GM21786 (cell line): ENCODE measurements around the gene STPG2.

Experiments
- ATAC-seq: cut with Tn5 transposase; IDR thresholded peaks from one replicate; pipeline ENCODE4 v1.9.1; 2021; ENCODE audit not compliant: unreplicated experiment

Gene STPG2

DNA sequence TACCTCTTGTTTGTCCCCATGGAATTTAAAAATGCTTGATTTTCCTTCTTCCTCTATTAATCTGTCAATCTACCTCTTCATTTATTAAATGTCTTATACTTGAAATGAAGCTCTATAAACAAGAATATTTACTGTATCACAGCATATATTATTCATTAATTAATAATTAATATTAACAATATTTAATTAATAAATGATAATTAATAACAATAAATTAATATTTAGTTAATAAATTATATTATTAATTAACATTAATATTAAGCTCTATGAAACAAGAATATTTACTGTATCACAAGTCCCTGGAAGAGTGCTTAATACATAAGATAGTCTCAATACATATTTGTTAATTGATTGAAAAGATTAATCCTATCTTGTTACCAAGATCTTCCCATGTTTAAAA lies 306.6 kb downstream of the STPG2 start:
- no peak for ATAC-seq

DNA sequence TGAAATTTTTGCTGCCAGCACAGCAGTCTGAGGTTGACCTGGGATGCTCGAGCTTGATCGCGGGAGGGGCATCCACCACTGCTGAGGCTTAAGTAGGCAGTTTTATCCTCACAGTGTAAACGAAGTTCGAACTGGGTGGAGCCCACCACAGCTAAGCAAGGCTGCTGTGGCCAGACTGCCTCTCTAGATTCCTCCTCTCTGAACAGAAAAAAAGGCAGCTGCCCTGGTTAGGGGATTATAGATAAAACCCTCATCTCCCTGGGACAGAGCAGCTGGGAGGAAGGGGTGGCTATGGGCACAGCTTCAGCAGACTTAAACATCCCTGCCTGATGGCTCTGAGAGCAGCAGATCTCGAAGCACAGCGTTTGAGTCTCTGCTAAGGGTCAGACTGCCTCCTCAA lies 314.6 kb downstream of the STPG2 start:
- no peak for ATAC-seq

DNA sequence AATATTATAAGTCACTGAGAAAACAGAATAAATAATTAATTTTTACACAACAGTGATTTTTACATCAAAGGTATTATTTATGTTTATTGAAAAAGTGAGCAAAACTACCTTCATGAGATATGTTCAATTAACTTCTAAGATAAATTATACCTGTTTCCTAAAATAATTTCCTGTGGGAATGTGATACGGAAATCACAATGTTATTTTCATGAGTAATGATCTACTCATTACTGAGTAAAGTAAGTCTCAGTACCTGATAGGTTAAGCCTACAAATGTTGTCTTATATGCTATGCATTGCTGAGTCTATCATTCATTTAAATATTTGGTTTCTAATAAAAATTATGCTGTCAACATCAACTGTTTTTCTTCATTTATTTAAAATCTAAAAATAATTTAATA lies 324.0 kb downstream of the STPG2 start:
- no peak for ATAC-seq

DNA sequence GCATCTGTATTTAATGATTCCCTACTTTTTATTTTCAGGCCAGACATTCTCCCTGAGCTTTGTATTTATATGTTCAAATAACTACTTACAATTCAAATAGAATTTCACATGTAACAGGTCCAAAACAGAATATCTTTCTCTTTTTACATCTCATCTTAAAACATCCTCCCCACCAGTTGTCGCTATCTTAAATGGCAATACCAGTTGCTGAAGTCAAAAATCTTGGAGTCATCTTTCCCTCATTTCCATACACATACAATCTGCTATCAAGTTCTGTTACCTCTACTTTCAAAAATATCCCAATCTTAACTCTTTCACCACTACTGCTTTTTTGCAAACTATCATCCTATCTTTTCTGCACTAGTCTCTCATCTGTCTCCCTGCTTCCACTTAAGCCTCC lies 330.5 kb downstream of the STPG2 start:
- no peak for ATAC-seq

DNA sequence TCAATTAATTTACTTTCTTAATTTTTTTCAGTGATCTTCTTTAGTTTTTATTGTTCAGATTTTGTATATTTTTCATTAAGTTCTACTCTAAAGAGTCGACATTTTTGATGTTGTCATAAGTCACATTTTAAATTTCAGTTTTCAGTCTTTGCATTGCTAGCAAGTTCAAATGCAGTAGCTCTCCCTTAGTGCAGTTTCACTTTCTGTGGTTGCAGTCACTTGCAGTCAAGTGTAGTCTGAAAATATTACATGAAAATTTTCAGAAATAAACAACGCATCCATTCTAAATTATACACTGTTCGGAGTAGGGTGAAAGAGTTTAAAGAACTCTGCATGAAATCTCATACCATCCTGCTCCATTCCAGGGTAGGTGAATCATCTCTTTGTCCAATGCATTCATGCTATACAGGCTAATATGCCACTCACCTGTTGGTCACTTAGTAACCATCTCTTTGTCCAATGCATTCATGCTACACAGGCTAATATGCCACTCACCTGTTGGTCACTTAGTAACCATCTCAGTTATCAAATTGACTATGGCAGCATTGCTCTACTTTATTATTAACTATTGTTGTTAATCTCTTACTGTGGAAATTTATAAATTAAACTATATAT lies 356.9 kb downstream of the STPG2 start:
- ATAC-seq: no peak

DNA sequence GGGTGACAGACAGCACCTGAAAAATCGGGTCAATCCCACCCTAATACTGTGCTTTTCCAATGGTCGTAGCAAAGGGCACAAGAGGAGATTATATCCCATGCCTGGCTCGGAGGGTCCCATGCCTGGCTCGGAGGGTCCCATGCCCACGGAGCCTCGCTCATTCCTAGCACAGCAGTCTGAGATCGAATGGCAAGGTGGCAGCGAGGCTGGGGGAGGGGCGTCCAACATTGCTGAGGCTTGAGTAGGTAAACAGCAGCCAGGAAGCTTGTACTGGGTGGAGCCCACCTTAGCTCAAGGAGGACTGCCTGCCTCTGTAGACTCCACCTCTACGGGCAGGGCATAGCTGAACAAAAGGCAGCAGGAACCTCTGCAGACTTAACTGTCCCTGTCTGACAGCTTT lies 365.1 kb downstream of the STPG2 start:
- no peak for ATAC-seq

DNA sequence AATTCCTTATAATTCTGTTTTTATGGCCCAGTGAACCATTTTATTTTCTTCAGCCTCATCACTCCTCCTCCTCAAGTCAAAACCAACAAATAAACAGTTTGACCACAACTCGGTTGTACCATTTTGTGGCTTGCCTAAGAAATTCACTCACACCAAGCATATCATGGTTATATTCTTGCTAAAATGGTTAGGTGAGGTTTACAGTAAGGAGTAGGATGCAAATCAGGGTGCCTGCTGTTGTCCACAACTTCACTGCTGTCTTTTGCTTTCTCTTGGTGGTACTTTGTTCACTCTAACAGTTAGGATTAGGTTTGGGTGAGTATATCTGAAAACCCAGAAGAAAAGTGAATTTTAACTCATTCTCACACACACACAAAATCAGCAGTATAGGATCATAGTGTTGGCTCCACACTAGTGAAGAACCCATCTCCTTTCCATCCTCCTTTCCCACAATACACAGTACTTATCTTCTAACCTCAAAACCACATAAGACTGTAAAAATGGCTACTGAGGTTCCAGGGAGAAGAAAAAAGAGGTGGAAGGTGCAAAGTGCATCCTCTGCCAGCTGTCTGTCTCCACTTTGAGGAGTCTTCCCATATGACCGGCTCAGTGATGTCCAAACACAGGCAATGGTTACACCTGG lies 368.8 kb downstream of the STPG2 start:
- no peak for ATAC-seq

DNA sequence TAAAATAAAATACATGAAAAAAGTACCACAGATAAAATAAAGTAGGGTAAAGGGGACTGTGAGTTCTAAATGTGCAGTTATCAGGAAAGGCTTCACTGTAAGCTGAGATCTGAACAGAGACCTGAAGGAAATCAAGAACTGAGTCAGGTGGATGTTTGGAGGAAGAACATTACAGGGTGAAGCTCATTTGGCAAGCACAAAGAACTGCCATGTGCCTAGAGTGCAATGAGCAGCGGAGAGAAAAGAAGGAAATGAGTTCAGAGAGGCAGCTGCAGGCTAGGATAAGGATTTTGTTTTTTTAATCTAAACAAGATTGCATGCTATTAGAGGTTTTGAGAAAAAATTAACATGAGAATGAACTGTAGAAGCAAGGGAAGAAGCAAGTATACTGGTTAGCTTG lies 373.1 kb downstream of the STPG2 start:
- ATAC-seq: no peak

DNA sequence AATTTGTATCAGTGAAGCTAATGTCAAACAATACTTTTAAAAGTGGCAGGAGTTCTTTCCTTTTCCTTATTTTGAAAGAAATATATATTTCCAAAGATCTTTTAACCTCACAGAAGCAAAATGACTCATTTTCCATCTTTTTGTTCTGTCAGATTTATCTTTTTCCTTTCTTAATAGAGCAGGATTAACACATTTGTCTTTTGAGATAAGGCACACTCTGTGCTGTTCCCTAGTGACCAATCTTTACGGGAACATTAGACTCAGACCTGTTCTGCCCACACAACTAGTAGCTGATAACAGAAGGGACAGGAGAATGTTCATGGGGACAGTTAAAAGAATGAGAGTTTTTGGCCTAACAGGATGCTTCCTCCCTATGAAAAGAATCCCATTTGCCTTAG lies 381.2 kb downstream of the STPG2 start:
- no peak for ATAC-seq

DNA sequence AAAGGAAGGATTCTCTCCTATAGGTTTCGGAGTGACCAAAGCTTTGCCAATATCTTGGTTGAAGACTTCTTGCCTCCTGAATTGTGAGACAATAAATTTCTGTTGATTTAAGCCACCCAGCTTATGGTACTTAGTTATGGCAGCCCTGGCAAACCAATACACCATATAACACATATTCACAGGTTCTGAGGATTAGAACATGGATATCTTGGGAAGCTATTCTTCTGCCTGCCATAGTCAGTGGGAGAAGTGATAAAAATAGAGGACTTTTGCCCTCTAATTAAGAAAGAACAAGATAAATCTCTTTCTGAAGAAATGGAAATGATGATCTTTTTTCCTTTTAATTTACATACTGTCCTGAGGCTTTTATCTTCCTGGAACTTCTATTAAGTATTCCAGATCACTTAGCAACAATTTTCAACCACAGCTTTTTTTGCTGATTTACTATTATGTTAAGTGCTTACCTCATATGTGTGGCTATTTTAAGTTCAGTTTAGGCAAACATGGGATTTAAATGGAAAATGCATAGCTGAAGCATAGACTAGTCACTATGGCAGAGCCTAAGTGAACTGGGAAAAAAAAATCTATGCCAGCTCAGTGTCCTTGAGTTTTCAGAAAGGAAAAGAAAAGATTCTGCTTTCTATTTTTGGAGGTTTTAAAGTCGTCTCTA lies 381.7 kb downstream of the STPG2 start:
- no peak for ATAC-seq

DNA sequence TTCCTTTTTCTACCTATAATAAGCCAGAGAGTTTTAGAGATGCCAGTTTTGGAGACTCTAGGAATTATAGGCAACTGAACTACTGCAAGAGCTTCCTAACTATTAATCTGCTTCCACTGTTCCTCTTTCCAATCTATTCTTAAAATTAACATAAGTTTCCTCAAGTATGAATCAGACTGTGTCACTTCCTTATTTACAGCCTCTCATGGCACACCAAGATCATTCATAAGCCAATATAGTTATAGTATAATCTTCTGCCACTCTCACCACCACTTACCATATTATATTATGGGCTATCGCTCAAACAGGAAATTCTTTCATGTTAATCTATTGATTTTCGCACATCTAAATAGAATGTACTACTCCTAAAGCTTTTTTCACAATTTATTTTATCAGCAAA lies 383.5 kb downstream of the STPG2 start:
- no peak for ATAC-seq

DNA sequence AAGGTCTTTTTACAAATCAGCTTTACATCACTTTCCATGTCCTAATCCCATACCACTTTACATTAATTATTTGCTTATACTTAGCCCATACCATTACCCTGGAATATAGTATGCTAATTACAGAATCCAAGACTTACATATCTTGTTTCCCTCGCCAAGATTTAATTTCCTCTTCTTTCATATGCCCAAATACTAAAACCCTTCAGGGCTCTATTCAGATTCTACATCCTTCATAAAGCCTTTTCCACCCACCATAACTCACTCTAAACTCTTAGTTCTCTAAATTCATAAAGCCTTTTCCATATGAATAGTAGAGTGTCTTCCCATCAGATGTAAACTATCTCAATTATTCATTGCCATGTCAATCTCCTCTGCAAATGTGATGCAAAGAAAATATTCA lies 390.7 kb downstream of the STPG2 start:
- ATAC-seq: no peak

DNA sequence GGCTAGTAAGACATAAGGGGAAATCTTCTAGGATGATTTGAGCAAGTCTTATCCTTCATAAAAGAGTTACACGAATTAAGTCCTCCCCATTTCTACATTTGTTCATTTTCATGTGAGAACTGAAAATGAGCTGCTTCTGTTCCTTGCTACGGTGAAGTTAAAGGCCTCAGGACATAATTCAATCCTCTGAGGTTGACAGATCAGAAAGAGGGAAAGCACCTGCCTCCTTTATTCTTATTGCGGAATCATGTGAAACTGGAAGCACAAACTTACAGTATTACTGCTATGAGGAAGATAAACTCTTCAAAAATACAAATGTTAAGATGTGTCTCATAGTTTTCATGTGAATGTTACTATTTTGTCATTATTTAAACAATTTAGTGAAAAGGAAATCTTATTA lies 395.3 kb downstream of the STPG2 start:
- ATAC-seq: no peak

DNA sequence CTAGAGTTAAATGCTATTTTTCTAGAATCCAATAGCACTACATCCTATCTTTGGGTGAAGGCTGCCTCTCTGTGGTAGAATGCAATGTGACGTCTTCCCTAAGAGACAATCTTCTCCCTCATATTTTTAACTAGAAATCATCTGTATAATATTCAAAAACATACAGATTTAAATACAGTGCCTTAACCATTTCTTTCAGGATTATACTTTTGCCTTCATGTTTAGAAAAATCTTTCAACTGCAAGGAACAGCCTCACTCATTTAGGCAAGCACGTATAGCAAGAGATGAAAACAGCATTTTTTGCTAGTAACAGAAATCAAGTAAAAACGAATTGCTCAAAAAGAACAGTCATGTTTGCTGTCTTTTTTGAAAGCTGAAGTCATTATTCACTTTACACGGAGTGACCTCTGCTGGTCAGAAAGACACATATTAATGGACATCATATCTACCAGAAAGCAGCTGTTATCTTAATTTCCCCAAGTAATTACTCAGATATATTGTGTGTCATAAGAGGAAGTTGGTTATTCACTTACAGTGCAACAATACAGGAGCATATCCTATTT lies 422.3 kb downstream of the STPG2 start:
- ATAC-seq: no peak

DNA sequence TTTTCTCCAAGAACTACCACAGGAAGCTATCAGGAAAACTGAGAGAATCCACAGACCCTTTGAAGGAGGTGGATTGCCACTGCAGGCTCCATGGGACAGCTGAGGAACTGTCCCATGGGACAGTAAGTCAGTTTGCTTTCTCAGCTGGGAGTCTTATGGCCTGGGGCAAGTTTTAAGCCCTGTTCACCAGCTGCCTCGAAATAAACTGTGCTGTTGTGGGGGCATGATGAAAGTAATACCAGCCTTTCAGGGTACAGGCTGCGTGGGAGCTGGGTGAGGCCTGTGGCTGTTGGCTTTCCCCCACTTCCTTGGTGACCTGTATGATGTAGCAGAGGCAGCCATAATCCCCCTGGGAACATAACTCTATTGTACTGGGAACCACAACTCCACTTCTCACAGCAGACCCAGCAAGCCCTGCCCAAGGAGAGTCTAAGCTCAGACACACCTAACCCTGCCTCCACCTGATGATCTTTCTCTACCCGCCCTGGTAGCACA lies 452.1 kb downstream of the STPG2 start:
- ATAC-seq: no peak

DNA sequence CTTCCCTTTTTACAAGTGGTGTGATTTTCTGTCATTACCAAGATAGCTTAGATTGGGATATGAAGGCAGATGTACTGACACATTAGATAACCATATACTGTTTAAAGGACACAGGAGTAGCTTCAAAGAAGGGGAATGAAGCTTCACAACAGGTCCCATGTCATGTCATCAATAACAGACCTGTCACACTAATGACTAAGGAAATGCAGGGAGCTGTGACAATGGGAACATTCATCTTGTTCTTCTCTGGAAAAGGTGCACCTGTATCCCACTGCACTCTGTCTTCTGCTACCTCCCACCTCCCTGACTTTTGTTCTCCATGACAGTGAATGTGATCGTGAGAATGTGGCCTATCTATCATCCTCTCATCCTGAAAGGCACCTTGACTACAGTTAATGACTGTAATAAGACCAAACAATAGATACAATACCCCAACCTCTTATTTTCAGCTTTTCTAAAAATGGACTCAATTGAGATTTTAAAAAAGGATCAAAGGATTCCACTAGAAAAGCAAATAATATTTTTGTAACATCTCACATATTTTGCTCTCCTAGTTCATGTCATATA lies 472.5 kb downstream of the STPG2 start:
- no peak for ATAC-seq

DNA sequence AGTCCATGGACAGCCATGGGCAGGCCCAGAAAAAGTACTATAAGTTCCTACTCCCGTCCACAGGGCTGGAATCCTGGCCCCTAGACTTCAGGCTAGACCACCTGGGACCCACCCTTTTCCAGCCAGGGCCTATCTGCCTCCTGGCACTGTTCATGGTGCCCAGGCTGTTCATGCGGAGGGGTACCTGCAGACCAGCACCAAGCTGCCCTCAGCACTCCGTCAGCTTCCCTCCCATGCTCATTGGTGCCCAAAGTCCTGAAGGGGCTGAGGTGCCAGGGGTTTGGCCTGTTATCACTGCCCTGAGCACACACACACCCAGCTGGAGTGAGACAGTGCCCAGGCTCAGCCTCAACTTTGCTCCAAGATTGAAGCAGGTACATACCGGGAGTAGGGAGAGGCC lies 477.7 kb downstream of the STPG2 start:
- no peak for ATAC-seq

DNA sequence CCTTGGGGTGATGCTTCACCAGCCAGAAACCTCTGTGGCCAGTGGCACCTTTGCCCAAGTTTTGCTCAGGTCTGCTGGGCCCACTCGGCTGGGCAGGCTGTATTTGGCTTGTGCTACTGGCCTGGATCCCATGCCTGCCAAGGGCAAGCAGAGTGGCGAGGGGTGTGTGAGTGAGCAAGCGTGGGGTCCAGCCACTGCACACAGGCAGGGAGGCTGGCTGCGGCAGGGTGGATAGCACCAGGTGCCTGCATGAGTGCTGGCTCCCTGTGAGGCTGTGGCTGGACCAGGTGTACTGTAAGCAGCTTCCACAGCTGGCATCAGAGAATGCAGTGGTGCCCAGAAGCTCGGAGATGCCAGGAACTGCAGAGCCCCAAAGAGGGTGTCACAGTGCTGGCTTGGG lies 478.5 kb downstream of the STPG2 start:
- no peak for ATAC-seq

DNA sequence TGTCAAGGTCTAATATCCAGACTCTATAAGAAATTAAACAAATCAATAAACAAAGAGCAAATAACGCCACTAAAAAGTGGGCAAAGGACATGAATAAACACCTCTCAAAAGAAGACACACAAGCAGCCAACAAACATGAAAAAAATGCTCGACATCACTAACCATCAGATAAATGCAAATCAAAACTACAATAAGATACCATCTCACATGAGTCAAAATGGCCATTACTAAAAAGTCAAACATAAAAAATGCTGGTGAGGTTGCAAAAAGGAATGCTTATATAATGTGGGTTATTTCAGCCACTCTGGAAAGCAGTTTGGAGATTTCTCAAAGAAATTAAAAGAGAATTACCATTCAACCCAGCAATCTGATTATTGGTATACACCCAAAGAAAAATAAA lies 481.1 kb downstream of the STPG2 start:
- no peak for ATAC-seq

DNA sequence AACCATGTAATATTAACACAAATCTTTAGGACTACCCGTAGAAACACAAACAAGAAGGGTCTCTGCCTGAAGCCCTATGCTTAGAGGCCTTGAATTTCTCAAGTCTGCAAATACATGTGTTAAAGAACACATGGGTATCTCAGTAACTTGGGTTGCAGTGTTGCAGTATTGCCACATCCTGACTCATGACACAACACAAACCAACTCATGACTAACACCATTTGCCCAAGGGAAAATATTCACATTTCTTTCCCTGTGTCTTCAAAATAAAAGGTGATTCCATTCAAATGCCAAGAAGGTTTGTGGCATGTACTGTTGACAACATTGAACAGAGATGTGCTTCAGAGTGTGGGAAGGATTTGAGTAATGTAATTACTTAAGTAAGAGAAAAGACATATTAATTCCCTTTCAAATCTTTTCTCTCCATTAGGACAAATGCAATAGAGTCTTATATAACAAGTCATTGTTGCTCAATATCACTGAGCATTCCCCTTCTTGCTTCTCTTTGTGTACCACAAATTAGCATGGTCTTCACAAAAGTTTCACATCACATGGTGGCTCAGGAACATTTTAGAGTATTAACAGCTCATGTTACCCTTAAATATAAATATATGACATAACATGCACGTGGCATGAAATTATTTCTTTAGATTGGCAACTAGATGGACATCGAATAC lies 487.1 kb downstream of the STPG2 start:
- ATAC-seq: no peak

DNA sequence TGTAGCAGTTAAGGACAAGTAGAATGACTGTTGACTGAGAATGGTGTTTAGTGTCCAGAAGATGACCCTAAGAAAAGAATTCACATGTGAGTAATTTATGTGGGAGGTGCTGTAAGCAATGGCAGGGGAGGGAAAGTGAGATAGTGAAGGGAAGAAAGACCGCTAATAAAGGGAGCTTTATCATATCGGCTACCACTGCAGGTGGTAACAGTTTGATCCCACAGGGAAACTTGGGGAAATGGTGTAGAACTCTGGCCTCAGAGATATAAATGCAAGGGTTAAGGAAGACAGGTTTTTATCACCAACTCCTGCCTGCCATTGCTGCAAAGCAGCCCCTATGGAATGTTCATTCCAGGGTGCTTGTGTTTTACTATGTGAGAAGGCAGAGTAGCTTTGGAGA lies 489.6 kb downstream of the STPG2 start:
- ATAC-seq: no peak
